Stimulated activated CD4-positive, alpha-beta T cell treated with anti-CD3 and anti-CD28 coated beads, Interleukin-4, amount 100 ng/mL, for 24 hours (primary cell): Measurements from ENCODE around the gene CDO1.
"Not testable (repeated sequence)": the region's sequence is repeated elsewhere in the genome, so short reads cannot be mapped to it uniquely, and the experiment has no call there.

ENCODE experiments used
- DNase-seq: peaks from one replicate; pipeline ENCODE4 v3.0.0-alpha.2; 2020

The CDO1 gene

DNA sequence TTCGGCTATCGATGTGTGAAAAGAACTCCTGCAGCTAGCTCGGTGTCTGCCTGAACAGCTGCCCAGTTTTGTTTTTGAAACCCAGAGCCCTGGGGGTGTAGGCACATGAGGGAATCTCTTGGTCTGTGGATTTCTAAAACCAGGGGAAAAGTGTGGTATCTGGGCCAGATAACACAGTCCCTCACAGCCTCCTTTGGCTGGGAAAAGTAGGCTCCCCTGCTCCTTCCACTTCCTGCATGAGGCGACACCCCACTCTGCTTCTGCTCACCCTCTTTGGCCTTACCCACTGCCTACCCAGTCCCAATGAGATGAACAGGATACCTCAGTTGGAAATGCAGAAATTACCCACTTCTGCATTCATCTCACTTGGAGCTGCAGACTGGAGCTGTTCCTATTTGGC, 9.5 kb upstream of the CDO1 start:
- DNase-seq: no peak

GRCh38 chr5:115824983-115825382, 8.5 kb upstream of the CDO1 start:
- DNase-seq: not testable (repeated sequence)

DNA sequence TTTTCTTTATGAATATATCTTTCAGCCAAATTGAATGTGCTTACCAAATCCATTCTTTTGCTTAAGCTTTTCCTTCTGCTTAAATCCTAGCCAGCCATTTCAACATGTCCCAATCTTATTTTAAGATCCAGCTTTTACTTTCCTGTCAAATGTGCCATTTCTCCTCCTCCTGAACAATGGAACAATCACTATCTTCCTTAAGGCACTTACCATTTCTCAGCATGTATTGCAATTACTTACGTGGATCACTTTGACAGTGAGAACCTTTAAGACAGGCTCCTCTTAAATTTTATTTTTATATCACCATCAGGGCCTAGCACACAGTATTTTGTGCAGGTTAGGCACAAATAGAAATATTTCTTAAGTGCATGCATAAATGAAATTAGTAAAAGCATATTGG, 4.4 kb upstream of the CDO1 start:
- no peak for DNase-seq

DNA sequence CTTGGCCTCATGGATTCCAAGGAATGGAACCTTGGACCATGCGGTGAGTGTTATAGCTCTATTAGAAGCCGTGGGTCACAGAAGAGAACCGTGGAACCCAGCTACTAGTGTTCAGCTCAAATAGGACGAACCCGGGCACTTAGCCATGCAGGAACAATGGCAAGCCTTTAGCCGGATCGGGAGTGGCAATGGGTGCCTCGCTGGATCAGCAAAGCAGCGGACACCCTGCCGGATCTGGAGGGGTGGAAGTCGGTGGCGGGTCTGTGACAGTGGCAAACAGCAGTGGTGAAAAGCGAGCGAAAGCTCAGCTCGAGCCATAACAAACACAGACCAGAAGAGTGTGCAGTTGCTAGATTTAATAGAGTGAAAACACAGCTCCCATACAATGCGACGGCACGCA, 2.4 kb upstream of the CDO1 start:
- no peak for DNase-seq

GRCh38 chr5:115817386-115817785, 927 bp upstream of the CDO1 start:
- DNase-seq: no peak

GRCh38 chr5:115815693-115816225, 700 bp downstream of the CDO1 start:
- DNase-seq: no peak

- no peak for DNase-seq
These were observed 1.3 kb downstream of the CDO1 start for GRCh38 chr5:115815006-115815692.

DNA sequence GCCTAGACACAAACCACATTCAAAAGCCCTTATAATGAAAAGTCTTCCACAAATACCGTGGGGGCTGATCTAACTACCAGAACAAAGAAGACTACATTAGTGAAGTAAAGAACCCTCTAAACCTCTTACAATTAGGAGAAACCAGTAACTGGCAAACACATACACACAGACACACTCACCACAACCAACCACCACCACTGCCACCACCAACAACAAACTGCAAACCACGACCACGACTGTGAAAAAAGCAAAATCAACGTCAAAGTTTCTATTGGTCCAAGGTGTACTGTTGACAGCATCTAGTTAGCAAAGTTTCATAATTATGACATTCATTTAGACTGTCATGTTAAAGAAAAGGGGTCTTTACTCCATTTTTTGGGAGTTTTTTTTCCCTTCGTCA, 2.7 kb downstream of the CDO1 start:
- no peak for DNase-seq

GRCh38 chr5:115812372-115812771, 4.1 kb downstream of the CDO1 start:
- DNase-seq: no peak

- DNase-seq: no peak
These were observed 5.1 kb downstream of the CDO1 start for GRCh38 chr5:115811406-115811805.

DNA sequence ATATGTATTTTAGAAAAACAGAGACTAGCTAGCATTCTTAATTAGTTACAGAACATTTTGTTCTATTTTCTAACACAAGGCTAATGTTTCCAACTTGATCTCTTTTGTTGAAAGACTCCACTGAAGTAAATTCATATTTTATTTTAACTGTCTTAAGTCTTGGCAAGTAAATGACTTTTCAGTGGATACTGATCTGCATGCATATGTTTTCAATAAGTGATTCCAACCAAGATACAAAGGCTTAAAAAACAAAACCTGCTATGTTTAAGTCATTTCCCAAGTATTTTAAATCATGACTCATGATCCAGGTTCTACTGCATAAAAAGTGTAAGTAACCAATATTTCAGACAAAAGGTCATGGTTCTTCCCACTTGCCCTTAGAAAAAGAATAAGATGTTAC, 5.7 kb downstream of the CDO1 start:
- no peak for DNase-seq

DNA sequence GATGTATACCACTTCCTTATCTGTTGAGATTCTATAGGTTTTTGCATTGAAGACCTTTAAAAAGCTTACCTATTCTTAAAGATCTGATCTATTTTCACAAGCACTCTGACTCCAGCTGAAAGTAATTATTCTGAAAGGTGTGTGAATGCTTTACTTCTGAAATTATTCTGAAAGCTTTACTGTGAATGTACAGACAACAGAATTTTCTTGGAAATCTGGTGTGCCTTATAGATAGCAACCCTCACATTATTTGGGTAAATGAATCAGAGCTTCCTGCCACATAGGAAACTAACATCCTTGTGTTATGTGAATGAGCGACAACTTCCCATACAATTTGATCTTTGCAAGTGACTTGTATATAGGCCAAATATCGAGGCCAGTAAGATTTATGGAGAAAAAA, 6.5 kb downstream of the CDO1 start:
- DNase-seq: no peak

DNA sequence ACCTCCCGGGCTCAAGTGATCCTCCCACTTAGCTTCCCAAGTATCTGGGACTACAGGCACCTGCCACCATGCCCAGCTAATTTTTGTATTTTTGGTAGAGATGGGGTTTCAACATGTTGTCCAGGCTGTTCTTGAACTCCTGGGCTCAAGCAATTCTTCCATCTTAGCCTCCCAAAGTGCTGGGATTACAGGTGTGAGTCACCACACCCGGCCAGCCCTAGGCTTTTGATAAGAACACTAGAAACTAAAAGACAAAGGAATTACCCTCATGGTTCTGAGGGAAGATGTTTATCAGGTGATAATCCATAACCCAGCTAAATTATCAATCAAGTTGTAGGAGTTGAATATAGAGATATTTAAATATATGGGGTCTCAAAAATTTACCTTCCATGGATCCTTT, 8.4 kb downstream of the CDO1 start:
- not testable (repeated sequence) for DNase-seq

DNA sequence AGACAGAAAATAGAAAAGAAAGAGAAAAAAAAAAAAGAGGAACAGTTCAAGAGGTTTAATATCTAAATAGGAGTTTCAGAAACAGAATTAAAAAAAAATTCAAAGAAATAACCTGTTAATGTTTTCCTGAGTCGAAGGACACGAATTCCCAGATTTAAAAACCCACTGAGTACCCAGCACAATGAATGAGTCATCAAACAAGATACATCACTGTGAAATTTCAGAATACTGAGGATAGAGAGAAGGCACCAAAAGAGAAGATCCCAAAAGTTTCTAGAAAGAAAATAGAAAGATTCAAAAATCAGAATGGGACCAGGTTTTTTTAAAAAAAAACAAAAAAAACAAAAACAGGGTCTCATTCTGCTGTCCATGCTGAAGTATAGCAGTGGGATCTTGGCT, 8.8 kb downstream of the CDO1 start:
- no peak for DNase-seq

DNA sequence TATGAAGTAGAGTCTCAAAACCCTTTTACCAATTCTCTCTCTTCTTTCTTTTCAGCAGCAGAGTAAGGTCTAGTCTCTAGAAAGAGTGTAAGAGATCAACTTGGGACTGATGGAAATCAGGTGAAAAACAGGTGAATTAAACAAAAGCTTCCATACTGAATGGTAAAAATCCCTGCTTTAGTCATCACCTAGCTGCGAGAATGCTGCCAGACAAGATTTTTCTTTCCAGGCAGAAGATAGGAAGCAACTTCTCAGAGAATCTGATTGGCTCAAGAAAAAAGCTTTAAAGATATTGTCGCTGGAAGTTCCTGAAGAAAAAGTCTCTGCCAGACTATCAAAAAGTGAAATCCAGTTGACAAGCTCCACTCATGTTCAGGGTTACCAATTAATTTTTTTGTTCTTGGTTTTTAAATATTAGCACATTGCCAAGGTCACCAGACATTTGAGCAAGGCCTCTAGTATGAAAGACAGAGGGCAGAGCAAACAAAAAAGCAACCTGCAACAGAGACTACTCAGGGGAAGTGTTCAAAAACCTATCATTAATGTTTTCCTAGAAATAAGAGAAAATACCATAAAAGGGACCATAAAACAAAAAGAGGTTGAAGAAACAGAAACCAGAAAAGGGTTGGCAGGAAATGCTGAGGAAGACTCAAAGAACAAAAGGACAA, 9.3 kb downstream of the CDO1 start:
- DNase-seq: no peak

DNA sequence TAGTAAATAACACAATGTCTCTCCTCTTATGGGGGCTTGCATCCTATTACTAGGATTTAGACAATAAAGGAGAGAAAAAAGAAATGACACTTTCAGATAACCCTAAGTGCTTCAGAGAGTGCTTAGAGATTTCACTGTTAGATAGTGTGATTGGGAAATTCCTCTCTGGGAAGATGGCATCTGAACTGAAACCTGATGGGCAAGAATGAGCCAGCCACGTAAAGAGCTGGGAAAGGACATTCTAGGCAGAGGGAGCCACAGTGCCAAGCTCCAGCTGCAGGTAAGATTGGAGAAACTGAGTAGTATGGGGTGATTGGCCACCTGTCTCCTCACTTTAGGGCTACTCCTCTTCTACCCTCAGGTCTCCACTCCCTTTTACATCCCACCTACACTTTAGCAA, 14.5 kb downstream of the CDO1 start:
- no peak for DNase-seq

GRCh38 chr5:115801152-115801551, 15.3 kb downstream of the CDO1 start:
- no peak for DNase-seq

GRCh38 chr5:115800108-115800507, 16.4 kb downstream of the CDO1 start:
- DNase-seq: no peak

DNA sequence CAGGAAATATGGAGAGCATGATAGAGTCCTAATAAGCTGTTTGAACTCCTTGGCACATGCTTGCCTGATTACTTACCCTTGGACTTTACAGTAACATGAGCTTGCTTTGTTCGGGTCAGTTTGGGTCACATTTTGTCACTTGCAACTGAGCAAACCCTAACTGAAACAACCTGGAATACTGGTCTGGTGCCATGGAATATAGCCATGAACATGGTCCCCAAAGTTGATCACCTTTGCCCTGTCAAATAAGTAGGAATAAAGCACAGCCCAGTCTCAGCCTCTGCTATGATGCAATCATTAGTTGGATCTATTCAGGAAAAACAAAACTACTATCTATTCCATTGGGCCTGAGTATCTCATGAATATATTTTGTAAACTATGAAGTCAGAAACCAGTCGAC, 18.2 kb downstream of the CDO1 start:
- DNase-seq: no peak

DNA sequence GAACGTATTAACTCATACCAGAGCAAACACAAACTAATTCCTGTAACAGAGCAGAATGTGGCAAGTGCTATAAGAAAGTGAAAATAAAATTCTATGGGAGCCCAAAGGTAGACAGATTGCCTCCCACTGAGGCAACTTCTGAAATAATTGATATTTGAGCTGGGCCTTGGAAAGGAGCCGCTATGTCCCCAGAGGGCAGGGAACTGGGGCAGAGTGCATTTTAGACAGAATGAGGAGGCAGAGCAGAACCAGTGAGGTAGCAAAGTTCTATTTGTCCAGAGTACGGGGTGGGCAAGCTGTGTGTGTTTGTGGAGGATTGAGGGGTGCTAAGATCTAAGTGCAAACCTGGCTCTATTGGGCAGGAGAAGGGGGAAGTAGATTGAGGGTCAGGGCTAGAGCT, 19.8 kb downstream of the CDO1 start:
- no peak for DNase-seq

GRCh38 chr5:115795700-115796099, 20.8 kb downstream of the CDO1 start:
- no peak for DNase-seq

DNA sequence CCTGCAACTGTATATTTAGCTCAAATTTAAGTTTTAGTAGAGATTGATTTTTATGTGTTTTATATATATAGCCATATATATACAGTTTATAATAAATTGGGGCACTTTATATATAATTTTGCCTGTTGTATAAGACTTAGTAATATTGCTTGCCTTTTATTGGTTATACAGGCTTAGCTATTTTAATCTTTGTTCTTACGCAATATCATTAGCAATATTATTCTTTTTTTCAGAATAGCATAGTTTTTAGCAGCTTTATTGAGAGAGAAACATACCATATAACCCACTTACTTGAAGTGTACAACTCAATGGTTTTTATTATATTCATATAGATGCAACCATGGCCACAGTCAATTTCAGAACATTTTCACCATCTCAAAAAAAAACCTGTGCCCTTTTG, 28.0 kb downstream of the CDO1 start:
- no peak for DNase-seq

GRCh38 chr5:115787426-115787825, 29.0 kb downstream of the CDO1 start:
- no peak for DNase-seq

GRCh38 chr5:115785381-115786065, 30.9 kb downstream of the CDO1 start:
- no peak for DNase-seq
